ENCODE data around the gene POLDIP2.

The POLDIP2 gene

GRCh38 chr17:28357061-28357900 is at the start of gene POLDIP2:
Gene POLDIP2, minus strand, starts transcription at chr17:28357527. Its CDS starts 79 bp downstream, at chr17:28357448.
- DNase-seq = peak; percentile 99

- DNase-seq = no peak
Measured at GRCh38 chr17:28406473-28406814, 49.1 kb upstream of the POLDIP2 start.

GRCh38 chr17:28405632-28406472 is 48.5 kb upstream of the POLDIP2 start, which contains the start of gene SLC46A1:
Gene SLC46A1, minus strand, starts transcription at chr17:28406212. Its CDS starts 98 bp downstream, at chr17:28406114.
- peak; percentile 79 for DNase-seq

- DNase-seq = no peak
Measured at GRCh38 chr17:28404812-28405570, 47.7 kb upstream of the POLDIP2 start.

GRCh38 chr17:28404461-28404811 is 47.1 kb upstream of the POLDIP2 start:
- no peak for DNase-seq

GRCh38 chr17:28404007-28404406 is 46.7 kb upstream of the POLDIP2 start:
- DNase-seq = no peak

- no peak for DNase-seq
Measured at GRCh38 chr17:28402844-28403243, 45.5 kb upstream of the POLDIP2 start.

- DNase-seq = no peak
Measured at GRCh38 chr17:28402224-28402630, 44.9 kb upstream of the POLDIP2 start.

- no peak for DNase-seq
Measured at GRCh38 chr17:28399808-28400207, 42.5 kb upstream of the POLDIP2 start.

- no peak for DNase-seq
Measured at GRCh38 chr17:28398280-28398981, 41.1 kb upstream of the POLDIP2 start.

GRCh38 chr17:28397687-28398279 is 40.5 kb upstream of the POLDIP2 start:
- DNase-seq = no peak

- no peak for DNase-seq
Measured at GRCh38 chr17:28397275-28397674, 39.9 kb upstream of the POLDIP2 start.

GRCh38 chr17:28396635-28397239 is 39.4 kb upstream of the POLDIP2 start:
- DNase-seq = no peak

GRCh38 chr17:28395968-28396367 is 38.6 kb upstream of the POLDIP2 start:
- DNase-seq = no peak

GRCh38 chr17:28395426-28395825 is 38.1 kb upstream of the POLDIP2 start:
- DNase-seq = no peak

- DNase-seq = no peak
Measured at GRCh38 chr17:28394337-28395116, 37.2 kb upstream of the POLDIP2 start.

- no peak for DNase-seq
Measured at GRCh38 chr17:28392491-28392890, 35.2 kb upstream of the POLDIP2 start.

GRCh38 chr17:28391401-28391800 is 34.1 kb upstream of the POLDIP2 start:
- no peak for DNase-seq

GRCh38 chr17:28390984-28391383 is 33.7 kb upstream of the POLDIP2 start:
- DNase-seq = no peak

GRCh38 chr17:28390563-28390962 is 33.2 kb upstream of the POLDIP2 start:
- DNase-seq = no peak

GRCh38 chr17:28390141-28390540 is 32.8 kb upstream of the POLDIP2 start:
- DNase-seq = no peak
